DND-41 (cell line): ENCODE results near the gene FTL.

Source experiments
- CTCF ChIP-seq: IDR thresholded peaks from 2 replicates; pipeline ENCODE4 v1.5.1; 2012; ENCODE audit warnings: borderline replicate concordance, low read length, moderate library complexity, mild to moderate bottlenecking; ENCODE audit not compliant: poor library complexity, severe bottlenecking; ENCODE audit errors: extremely low read depth
- EZH2 ChIP-seq: IDR thresholded peaks from 3 replicates; pipeline ENCODE4 v1.6.1; 2012; ENCODE audit warnings: borderline replicate concordance, low read depth, mild to moderate bottlenecking, moderate library complexity, low read length, inconsistent platforms; ENCODE audit not compliant: severe bottlenecking

DNA sequence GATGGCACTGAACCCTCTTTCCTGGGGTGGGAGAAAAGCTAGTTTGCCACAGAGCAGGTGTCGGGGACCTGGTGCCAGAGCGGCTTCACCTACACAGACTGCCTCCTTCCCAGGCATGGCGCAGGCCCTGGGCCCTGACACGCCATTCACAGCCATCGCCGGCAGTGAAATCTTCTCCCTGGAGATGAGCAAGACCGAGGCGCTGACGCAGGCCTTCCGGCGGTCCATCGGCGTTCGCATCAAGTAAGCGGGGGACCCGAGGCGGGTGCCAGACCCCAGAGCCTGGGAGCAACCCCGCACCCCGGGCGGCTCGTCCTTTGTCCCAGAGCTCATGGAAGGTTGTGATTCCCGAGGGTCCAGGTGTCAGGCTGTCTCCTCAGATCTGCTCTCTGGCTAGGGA, 41.8 kb downstream of the FTL start:
- TF ChIP-seq CTCF = no peak
- no peak for TF ChIP-seq EZH2
